Stimulated activated CD4-positive, alpha-beta T cell treated with anti-CD3 and anti-CD28 coated beads, TNF-alpha, amount 100 ng/mL, for 48 hours (primary cell): Measurements from ENCODE around the gene AJM1.
A peak's percentile ranks its signal among the peaks of the same experiment; 100 is the strongest.
"Not testable (repeated sequence)": the region's sequence is repeated elsewhere in the genome, so short reads cannot be mapped to it uniquely, and the experiment has no call there.

Source experiments
- DNase-seq, 3 donors: peaks; one replicate each; pipeline ENCODE4 v3.0.0-alpha.2; 2020; ENCODE audit warnings: low read depth in 3 of 3

The AJM1 gene

DNA sequence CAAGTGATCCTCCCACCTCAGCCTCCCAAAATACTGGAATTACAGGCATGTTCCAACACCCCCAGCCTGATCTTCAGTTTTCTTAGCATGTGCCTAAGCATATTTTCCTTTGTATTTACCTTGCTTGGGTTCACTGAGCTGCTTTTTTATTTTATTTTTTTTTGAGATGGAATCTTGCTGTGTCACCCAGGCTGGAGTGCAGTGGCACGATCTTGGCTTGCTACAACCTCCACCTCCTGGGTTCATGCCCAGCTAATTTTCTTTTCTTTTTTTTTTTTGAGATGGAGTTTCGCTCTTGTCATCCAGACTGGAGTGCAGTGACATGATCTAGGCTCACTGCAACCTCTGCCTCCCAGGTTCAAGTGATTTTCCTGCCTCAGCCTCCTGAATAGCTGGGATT lies 27.3 kb downstream of the AJM1 start:
- not testable (repeated sequence) for DNase-seq

DNA sequence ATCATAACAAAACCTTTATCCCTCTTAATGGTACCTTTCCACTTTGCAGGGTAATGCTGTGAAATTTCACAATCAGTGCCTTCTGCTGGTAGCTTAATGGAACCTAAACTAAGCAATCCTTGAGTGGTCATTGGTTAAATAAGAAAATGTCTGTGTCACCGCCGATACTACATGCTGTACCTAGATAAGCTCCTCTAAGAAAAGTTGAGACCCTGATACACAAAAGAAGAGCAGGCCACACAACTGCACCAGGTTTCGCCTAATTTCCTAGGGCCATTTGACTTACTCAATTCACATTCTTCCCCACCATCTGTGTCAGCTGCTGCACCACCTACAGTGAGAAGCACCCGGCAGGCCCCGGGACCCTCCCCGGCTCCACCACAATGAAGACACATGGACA lies 32.9 kb downstream of the AJM1 start:
- no peak for DNase-seq

- no peak for DNase-seq
These were observed 34.2 kb downstream of the AJM1 start for GRCh38 chr9:136876476-136876875.

GRCh38 chr9:136880651-136881050 lies 38.4 kb downstream of the AJM1 start:
- no peak for DNase-seq

DNA sequence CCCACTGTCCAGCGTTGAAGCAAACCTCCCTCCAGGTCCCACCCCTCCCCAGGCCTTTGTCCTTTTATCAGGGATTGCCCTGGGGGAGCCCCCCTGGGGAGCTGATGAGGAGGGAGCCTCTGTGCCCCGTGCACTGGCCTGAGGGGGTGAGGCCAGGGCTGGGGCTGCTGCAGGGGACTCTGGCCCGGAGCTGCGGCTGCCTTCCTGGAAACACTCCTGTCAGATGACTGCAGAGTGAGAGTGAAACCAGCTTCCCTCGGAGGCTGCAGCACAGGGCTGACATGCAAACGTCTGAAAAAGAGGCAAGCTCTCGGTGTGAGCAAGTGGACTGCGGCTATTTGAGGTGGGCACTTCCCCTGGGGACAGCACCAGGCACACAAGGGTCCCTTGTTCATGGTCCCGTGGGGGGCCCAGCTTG lies 39.4 kb downstream of the AJM1 start:
- peak; percentile 34 to 48 (median 47) for DNase-seq

DNA sequence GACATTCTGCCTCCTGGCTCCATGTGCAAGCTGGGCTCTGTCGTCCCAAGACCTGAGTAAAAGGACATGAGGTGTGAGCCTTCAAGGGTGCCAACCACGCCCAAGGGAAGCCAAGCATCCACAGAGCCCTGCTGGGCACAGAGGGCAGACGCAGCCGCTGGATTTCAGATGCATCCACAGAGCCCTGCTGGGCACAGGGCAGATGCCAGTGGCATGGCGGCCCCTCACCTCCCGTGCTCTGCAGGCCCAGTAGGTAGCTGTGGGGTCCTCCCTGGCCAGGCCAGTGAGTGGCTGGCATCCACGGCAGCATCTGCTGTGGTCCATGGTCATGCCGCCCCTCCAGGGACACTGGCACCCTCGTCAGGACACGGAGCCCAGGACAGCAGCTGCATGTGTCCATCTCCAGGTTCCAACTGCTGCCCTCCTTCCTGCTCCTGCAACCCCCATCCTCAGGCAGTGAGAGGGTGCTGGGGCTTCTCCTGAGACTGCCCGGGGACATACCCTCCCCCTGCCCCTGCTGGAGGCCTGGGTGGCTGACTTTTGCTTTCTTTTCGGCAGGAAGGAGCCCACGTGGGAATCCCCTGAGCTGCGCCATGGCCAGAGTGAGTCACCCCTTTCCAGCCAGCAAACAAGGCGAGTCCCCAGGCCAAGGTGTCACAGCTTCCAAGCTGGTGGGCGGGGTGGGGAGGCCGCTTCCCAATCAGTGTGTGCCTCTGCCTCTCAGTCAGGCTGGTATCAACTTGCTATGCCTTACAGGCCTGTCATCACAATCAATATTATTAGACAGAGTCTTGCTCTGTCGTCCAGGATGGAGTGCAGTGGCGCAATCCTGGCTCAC lies 40.0 kb downstream of the AJM1 start:
- peak; percentile 81 to 92 (median 86) for DNase-seq

- not testable (repeated sequence) for DNase-seq
These were observed 40.6 kb downstream of the AJM1 start for GRCh38 chr9:136882947-136883283.

- DNase-seq, result not testable (repeated sequence)
These were observed 41.4 kb downstream of the AJM1 start for GRCh38 chr9:136883670-136884069.

DNA sequence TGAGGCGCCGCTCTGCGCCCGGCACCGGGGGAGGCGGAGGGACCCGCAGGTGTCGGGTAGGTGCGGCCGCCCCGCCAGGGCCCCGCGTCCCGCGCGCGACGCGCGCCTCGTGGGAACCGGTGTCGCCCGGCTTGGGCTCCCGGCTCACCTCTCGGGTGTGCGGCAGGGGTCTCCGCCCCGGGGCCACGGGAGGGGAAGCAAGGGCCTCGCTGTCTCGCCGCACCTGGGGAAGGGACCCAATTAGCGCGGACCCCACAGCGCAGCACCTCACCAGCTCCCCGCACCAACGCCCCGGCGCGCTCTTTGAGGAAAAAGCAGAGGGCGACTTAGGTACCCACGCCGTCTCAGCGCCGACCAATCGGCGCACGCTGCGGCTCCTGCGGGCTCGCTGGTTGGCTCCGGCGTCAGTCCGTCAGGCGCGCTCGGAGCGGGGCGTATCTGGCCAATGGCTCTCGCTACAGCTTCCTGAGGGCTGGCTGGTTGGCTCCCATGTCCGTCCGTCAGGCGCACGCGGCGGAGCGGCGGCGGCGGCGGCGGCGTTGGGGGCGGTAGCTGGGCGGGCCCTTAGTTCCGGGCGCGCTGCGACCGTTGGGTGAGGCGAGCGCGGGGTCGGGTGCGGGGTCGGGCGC lies 43.8 kb downstream of the AJM1 start, which contains the start of gene TRAF2:
Gene TRAF2, plus strand, starts transcription at position 567 of the 629 bp plus-strand sequence. CDS start 12,225 bp downstream, outside the sequence.
- DNase-seq, result peak; percentile 93 to 96 (median 96)

- DNase-seq, result no peak
These were observed 44.6 kb downstream of the AJM1 start for GRCh38 chr9:136886610-136887597.

DNA sequence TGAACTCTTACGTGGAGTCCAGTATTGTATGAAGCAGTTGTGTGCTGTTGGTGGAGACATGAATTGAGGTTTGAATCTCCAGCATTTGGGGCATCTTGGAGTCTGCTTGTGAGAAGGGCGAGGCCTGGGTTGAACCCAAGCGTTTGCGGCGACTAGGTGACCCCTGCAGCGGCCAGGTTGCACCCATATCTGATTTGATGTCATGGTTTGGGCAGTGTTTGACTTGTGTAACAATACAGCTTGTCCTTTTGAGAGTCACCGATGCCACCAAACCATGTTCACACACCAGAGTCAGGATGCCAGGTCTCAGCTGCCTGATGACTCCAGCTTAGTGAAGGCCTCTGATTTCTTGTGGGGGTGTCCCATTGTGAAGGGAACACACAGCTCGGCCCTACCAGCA lies 46.2 kb downstream of the AJM1 start:
- no peak for DNase-seq

DNA sequence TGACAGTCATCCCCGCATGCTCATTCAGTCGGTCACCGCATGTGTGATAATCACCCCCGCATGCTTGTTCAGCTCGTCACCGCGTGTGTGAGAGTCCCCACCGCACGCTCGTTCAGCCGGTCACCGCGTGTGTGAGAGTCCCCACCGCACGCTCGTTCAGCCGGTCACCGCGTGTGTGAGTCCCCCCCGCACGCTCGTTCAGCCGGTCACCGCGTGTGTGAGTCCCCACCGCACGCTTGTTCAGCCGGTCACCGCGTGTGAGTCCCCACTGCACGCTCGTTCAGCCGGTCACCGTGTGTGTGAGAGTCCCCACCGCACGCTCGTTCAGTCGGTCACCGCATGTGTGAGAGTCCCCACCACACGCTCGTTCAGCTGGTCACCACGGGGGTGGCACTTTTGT lies 47.6 kb downstream of the AJM1 start:
- no peak for DNase-seq

GRCh38 chr9:136890661-136891060 lies 48.4 kb downstream of the AJM1 start:
- no peak for DNase-seq
